ENCODE measurements around the gene COBL. TPM values are rescaled to one million over a fixed set of nuclear protein-coding genes. Genes with fewer than 3 reads are reported as not detected.

Gene COBL
- total RNA-seq, 4 donors from 2014 or later, result 1.1 to 27.7 (median 15.2) TPM

DNA sequence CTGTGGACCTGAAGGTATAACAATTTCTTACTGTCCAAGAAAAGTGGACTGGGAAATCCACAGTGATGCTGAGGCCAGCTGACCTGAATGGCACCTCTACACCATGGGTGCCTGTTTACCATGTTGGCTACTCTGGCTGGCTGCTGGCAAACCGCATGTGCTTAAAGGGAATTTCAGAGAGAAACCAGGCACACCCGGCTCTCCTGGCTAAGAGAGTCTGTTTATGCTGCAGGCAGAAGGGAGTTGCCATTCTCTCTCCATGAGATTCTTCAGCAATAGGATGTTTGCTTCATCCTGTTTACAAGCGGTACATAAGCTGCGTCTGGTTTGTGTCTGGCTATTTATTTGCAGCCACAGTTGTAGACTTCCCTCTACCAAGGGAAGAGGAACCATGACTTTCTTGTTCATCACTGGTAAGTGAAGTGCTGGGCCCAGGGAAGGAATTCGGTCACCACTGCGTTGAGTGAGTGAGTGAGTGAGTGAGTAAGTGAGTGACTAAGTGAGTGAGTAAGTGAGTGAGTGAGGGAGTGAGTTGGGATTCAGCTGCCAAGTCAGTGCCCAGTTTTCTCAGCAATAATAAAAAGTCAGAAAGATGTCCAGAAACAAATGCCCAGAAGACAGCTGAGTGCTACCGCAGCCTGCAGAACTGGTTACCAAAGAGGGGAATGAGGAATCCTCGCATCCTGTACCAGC, 90.4 kb downstream of the COBL start:
- ATAC-seq (ENCODE audit: low FRiP score), result peak; percentile 72
- TF ChIP-seq, protein P1, sequence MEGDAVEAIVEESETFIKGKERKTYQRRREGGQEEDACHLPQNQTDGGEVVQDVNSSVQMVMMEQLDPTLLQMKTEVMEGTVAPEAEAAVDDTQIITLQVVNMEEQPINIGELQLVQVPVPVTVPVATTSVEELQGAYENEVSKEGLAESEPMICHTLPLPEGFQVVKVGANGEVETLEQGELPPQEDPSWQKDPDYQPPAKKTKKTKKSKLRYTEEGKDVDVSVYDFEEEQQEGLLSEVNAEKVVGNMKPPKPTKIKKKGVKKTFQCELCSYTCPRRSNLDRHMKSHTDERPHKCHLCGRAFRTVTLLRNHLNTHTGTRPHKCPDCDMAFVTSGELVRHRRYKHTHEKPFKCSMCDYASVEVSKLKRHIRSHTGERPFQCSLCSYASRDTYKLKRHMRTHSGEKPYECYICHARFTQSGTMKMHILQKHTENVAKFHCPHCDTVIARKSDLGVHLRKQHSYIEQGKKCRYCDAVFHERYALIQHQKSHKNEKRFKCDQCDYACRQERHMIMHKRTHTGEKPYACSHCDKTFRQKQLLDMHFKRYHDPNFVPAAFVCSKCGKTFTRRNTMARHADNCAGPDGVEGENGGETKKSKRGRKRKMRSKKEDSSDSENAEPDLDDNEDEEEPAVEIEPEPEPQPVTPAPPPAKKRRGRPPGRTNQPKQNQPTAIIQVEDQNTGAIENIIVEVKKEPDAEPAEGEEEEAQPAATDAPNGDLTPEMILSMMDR (IDR thresholded peaks at IDR 0.05), result no peak
- no peak for DNase-seq (ENCODE audit: low spot score)

- no peak for DNase-seq (ENCODE audit: low spot score)
- peak; percentile 42 for ATAC-seq (ENCODE audit: low FRiP score)
- TF ChIP-seq, protein P1 (IDR thresholded peaks at IDR 0.05), result no peak
Measured at GRCh38 chr7:51224811-51225595, 91.6 kb downstream of the COBL start.

- TF ChIP-seq, protein P1 (IDR thresholded peaks at IDR 0.05), result no peak
- ATAC-seq (ENCODE audit: low FRiP score) (no peak), DNase-seq (ENCODE audit: low spot score) (no peak)
Measured at GRCh38 chr7:51223505-51223904, 93.1 kb downstream of the COBL start.

GRCh38 chr7:51222916-51223315, 93.7 kb downstream of the COBL start:
- TF ChIP-seq, protein P1 (IDR thresholded peaks at IDR 0.05), result no peak
- no peak for DNase-seq (ENCODE audit: low spot score)
- no peak for ATAC-seq (ENCODE audit: low FRiP score)

GRCh38 chr7:51220226-51220625, 96.4 kb downstream of the COBL start:
- ATAC-seq (ENCODE audit: low FRiP score) (no peak), DNase-seq (ENCODE audit: low spot score) (no peak)
- TF ChIP-seq, protein P1 (IDR thresholded peaks at IDR 0.05), result no peak

- ATAC-seq (ENCODE audit: low FRiP score) (no peak), DNase-seq (ENCODE audit: low spot score) (no peak)
- TF ChIP-seq, protein P1 (IDR thresholded peaks at IDR 0.05), result no peak
Measured at GRCh38 chr7:51219261-51219988, 97.2 kb downstream of the COBL start.

All from omental fat pad (tissue), 4 donors.